ENCODE measurements around the gene TMEM119. TPM values are rescaled to one million over a fixed set of nuclear protein-coding genes. Genes with fewer than 3 reads are reported as not detected.
"Not testable (repeated sequence)": the region's sequence is repeated elsewhere in the genome, so short reads cannot be mapped to it uniquely, and the experiment has no call there.

Gene TMEM119
- total and polyA plus RNA-seq, 2 of the 8 experiments (the other 6 are each of a cell fraction or from before 2014, with no cell fraction given), result 0.35 to 0.61 TPM

DNA sequence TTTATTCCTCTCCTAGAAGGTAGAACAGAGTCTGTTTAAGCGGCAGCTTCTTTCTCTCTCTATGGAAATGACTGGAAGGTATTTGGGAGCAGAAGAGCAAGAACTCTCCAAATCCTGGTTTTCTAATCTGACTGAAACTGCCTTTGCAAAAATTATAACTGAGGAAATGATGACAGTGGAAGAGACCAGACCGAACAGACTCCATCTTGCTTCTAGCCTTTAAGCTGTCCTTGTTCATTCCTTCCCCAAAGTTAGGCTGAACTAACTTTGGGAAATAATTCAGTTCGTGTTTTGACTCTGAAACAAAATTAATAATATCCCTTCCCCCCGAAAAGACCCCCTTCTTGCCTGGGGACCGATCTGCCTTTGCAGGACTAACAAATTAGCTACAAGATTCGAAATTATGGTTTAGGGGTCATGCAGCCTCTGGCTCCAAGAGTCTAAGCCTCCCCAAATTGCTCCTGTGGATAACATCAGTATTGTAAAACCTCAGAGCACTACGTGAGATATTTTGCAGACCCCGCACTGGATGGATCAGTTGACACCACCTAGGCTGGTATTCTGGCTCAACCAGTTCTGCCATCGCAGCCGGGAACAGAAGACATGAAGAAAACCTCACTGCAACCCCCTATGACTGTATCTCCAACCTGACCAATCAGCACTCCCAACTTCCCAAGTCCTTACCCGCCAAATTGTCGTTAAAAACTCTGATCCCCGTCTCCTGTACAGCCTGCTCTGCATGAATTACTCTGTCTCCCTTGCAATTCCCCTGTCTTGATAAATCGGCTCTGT is 21.7 kb upstream of the TMEM119 start (continued):
- no peak for TF ChIP-seq SP4 (IDR thresholded peaks at IDR 0.05; ENCODE audit: low read length)
- TF ChIP-seq POLR2AphosphoS5 (IDR thresholded peaks at IDR 0.05; ENCODE audit: low read depth, low read length), result no peak
- no peak for TF ChIP-seq SAP30 (IDR thresholded peaks at IDR 0.05; ENCODE audit: insufficient read depth, insufficient replicate concordance, low read length)
- TF ChIP-seq KDM5A (IDR thresholded peaks at IDR 0.05; ENCODE audit: low read length), result no peak
- no peak for TF ChIP-seq CREB1 (IDR thresholded peaks at IDR 0.05)

DNA sequence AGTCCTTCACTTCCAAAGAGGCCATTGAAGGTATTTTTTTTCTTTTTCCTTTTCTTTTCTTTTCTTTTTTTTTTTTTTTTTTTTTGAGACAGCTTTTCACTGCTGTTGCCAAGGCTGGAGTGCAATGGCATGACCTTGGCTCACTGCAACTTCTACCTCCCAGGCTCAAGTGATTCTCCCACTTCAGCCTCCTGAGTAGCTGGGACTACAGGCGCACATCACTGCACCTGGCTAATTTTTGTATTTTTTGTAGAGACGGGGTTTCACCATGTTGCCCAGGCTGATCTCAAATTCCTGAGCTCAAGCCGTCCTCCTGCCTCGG is 21.0 kb upstream of the TMEM119 start:
- H3K4me2 ChIP-seq (ENCODE audit: insufficient read depth in 1 of 2, low read depth in 2 of 2, low read length in 2 of 2); H4K91ac ChIP-seq (replicated peaks; ENCODE audit: insufficient read length, low read length); H3K4me3 ChIP-seq (ENCODE audit: extremely low read depth in 1 of 4, insufficient read depth in 2 of 4, low read depth in 3 of 4, low read length in 4 of 4); H2AK5ac ChIP-seq (ENCODE audit: low read depth, low read length); H3K79me2 ChIP-seq (ENCODE audit: control insufficient read depth in 1 of 2, insufficient read depth in 2 of 2, low read length in 2 of 2); H3K4ac ChIP-seq (replicated peaks; ENCODE audit: insufficient read length, low read depth, low read length); H2BK5ac ChIP-seq (ENCODE audit: low read depth, low read length); H3K14ac ChIP-seq (ENCODE audit: insufficient read length); H3K9ac ChIP-seq (replicated peaks in 1 of 4; ENCODE audit: extremely low read depth in 1 of 4, low read depth in 3 of 4, low read length in 3 of 4); H3K18ac ChIP-seq (ENCODE audit: extremely low read depth, low read length); H3K23ac ChIP-seq (ENCODE audit: insufficient read length); FAIRE-seq; H3K27me3 ChIP-seq (replicated peaks in 1 of 4; ENCODE audit: control insufficient read depth in 3 of 4, extremely low read depth in 1 of 4, insufficient read depth in 3 of 4, low read length in 3 of 4); H3K9me3 ChIP-seq (ENCODE audit: insufficient read depth in 2 of 2, low read depth in 1 of 2, low read length in 1 of 2); H2AFZ ChIP-seq (ENCODE audit: low read length); H2BK15ac ChIP-seq (ENCODE audit: low read length); H2BK120ac ChIP-seq (replicated peaks; ENCODE audit: low read depth, low read length); H3K27ac ChIP-seq (ENCODE audit: low read depth, low read length); H2BK20ac ChIP-seq (ENCODE audit: low read length); H4K8ac ChIP-seq (ENCODE audit: extremely low read depth, insufficient read depth, low read length); H4K20me1 ChIP-seq (replicated peaks in 1 of 2; ENCODE audit: control insufficient read depth in 1 of 2, insufficient read depth in 2 of 2, low read length in 2 of 2); H3K4me1 ChIP-seq (replicated peaks in 1 of 4; ENCODE audit: control insufficient read depth in 3 of 4, insufficient read depth in 4 of 4, low read length in 3 of 4); H2BK12ac ChIP-seq (ENCODE audit: low read depth, low read length); DNase-seq (ENCODE audit: low read depth in 1 of 2, low spot score in 2 of 2); H3K79me1 ChIP-seq (ENCODE audit: low read depth, low read length); H3K56ac ChIP-seq (replicated peaks; ENCODE audit: insufficient read length, low read depth, low read length); H3K36me3 ChIP-seq (ENCODE audit: control insufficient read depth in 2 of 4, insufficient read depth in 4 of 4, low read length in 3 of 4); H3K23me2 ChIP-seq (ENCODE audit: low read depth, low read length); H4K5ac ChIP-seq (ENCODE audit: insufficient read length, low read depth, low read length): not testable (repeated sequence)
- ChIA-PET CTCF (ENCODE audit: partially characterized antibody) (interaction anchor here (0.6 to 22.5 kb wide), 20 partner anchors 8 to 450 kb away, joined by 3 to 523 read pairs (median 8); partner anchors contain the start of genes ISCU, SART3 and SELPLG), POLR2A (ENCODE audit: partially characterized antibody) (interaction anchor here (0.7 to 3.5 kb wide), 6 partner anchors 12 to 58 kb away, joined by 3 to 14 read pairs (median 4); partner anchors contain the start of genes ISCU and SART3)
- 87% methylated on average over 4 of the region's 4 CpGs; no CpG with 5 or more reads in 1 of the 2 experiments for WGBS, 2 experiments (ENCODE audit: extremely low coverage in 1 of 2, insufficient coverage in 1 of 2, insufficient read length in 1 of 2, insufficient replicate concordance in 2 of 2, low coverage in 1 of 2, low lambda C conversion rate in 2 of 2, missing lambda C conversion rate in 1 of 2)
